Activated naive CD8-positive, alpha-beta T cell treated with anti-CD3 and anti-CD28 coated beads, Interleukin-2, amount 50 U/mL, for 24 hours (primary cell): ENCODE results near the gene APC2.
A peak's percentile ranks its signal among the peaks of the same experiment; 100 is the strongest.

Experiments used
- ATAC-seq: fragments of 150-1000 bp; cut with Tn5 transposase; one replicate; pipeline ENCODE4 v1.10.0; 2021
- DNase-seq: peaks from one replicate; pipeline ENCODE4 v3.0.0; 2021
- H3K27ac Mint-ChIP-seq: one replicate; pipeline ENCODE4 v1.8.0; 2021; ENCODE audit warnings: mild to moderate bottlenecking, mixed read lengths
- H3K27me3 Mint-ChIP-seq: one replicate; pipeline ENCODE4 v1.8.0; 2021; ENCODE audit warnings: mixed read lengths
- H3K36me3 Mint-ChIP-seq: one replicate; pipeline ENCODE4 v1.8.0; 2021; ENCODE audit warnings: low read depth, mixed read lengths
- H3K4me1 Mint-ChIP-seq: one replicate; pipeline ENCODE4 v1.8.0; 2021; ENCODE audit warnings: mixed read lengths
- H3K4me3 Mint-ChIP-seq: one replicate; pipeline ENCODE4 v1.8.0; 2021; ENCODE audit warnings: mild to moderate bottlenecking, moderate library complexity, mixed read lengths
- H3K9me3 Mint-ChIP-seq: one replicate; pipeline ENCODE4 v1.8.0; 2021; ENCODE audit warnings: mixed read lengths

The APC2 gene

DNA sequence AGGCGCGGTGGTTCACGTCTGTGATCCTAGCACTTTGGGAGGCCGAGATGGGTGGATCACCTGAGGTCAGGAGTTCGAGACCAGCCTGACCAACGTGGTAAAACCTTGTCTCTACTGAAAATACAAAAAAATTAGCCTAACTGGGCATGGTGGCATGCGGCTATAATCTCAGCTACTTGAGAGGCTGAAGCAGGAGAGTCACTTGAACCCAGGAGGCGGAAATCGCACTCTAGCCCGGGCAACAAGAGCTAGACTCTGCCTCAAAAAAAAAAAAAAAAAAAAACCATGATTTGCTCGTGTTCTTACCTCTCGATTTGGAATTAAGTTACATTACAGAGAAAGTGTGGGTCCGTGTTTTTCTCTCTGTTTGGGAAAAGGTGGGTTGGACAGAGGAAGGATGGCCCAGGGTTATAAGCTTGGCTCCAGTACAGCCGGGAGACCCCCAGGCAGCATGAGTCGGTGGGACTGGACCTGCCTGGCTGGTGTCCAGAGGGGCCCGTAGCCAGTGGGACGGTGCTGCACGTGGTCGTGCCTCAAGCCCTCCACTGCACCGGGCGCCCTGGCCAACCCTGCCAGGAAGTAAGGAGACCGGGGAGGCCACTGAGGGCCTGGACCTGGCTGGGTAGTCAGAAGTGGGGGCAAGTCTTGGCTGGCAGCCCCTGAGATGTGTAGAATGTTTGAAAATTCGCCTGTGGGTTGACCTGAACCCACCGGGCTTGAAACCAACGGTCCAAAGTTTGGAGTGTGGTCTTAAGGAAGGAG, 8.1 kb upstream of the APC2 start:
- Mint-ChIP-seq H3K36me3 (peaks cover 44% of the 10 kb centered on the region), H3K9me3 (no peaks in the 10 kb centered on the region), H3K27me3 (peaks cover 3% of the 10 kb centered on the region), H3K4me1 (peaks cover 47% of the 10 kb centered on the region), H3K4me3 (peak overlapping the region; percentile 94), H3K27ac (peak overlapping the region; percentile 65)
- ATAC-seq: no peak
- DNase-seq: no peak

DNA sequence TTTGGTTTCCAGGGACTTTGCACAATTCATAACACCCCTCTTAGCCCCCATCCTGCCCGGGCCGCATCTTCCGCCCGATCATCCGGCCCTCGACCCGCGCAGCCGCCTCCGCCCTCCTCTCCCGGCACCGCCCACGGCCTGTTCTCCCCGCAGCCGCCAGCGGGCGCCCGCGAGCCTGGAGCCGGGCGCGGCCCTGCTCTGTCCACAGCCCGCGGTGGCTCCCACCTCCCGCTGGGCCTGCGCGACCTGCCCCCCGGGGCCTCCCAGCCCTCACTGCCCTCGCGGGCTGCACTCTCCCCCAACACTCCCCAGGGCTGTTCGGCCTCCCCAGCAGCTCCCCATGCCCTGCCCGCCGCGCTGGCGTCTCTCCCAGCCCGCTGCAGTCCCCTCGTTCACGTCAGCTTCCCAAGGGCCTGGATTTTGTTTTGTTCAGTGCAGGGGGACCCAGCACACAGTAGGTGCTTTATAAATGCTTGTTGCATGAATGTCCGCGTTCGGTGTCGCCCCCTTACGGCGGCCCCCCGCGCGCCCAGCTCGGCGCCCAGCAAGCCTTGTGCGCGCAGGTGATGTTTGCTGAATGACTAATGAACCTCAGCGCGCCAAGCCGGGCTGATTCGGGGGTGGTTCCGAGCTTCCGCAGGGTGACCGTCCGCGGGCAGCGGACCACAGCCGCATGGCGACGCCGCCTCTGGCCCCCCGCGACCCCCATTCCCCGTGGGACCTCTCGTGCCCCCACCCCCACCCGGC, 4.6 kb upstream of the APC2 start:
- DNase-seq: peak; percentile 87
- H3K4me1 Mint-ChIP-seq: peaks cover 25% of the 10 kb centered on the region
- peak; percentile 75 for ATAC-seq
- H3K27me3 Mint-ChIP-seq: peaks cover 28% of the 10 kb centered on the region
- no peaks in the 10 kb centered on the region for H3K9me3 Mint-ChIP-seq
- no peak overlapping the region for H3K27ac Mint-ChIP-seq
- peaks cover 26% of the 10 kb centered on the region for H3K36me3 Mint-ChIP-seq
- H3K4me3 Mint-ChIP-seq: peak overlapping the region; percentile 58

- ATAC-seq: no peak
- H3K4me3 Mint-ChIP-seq: no peak overlapping the region
Observed at GRCh38 chr19:1445932-1446712, 3.8 kb upstream of the APC2 start.

GRCh38 chr19:1446713-1447481, 3.0 kb upstream of the APC2 start:
- peaks cover 38% of the 10 kb centered on the region for H3K27me3 Mint-ChIP-seq
- H3K27ac Mint-ChIP-seq: no peak overlapping the region
- no peak for ATAC-seq
- peaks cover 10% of the 10 kb centered on the region for H3K36me3 Mint-ChIP-seq
- H3K9me3 Mint-ChIP-seq: no peaks in the 10 kb centered on the region
- peaks cover 13% of the 10 kb centered on the region for H3K4me1 Mint-ChIP-seq
- no peak for DNase-seq
- no peak overlapping the region for H3K4me3 Mint-ChIP-seq

More at GRCh38 chr19:1445932-1446712, 3.8 kb upstream of the APC2 start:
- Mint-ChIP-seq H3K9me3 (no peaks in the 10 kb centered on the region), H3K4me1 (peaks cover 20% of the 10 kb centered on the region), H3K27ac (no peak overlapping the region), H3K27me3 (peaks cover 36% of the 10 kb centered on the region), H3K36me3 (peaks cover 18% of the 10 kb centered on the region)
- no peak for DNase-seq

- H3K4me3 Mint-ChIP-seq: no peak overlapping the region
- peaks cover 10% of the 10 kb centered on the region for H3K4me1 Mint-ChIP-seq
- DNase-seq (no peak), ATAC-seq (no peak)
- H3K27ac Mint-ChIP-seq: no peak overlapping the region
- H3K9me3 Mint-ChIP-seq: no peaks in the 10 kb centered on the region
- peaks cover 4% of the 10 kb centered on the region for H3K36me3 Mint-ChIP-seq
- peaks cover 41% of the 10 kb centered on the region for H3K27me3 Mint-ChIP-seq
Observed at GRCh38 chr19:1447504-1447903, 2.4 kb upstream of the APC2 start.

DNA sequence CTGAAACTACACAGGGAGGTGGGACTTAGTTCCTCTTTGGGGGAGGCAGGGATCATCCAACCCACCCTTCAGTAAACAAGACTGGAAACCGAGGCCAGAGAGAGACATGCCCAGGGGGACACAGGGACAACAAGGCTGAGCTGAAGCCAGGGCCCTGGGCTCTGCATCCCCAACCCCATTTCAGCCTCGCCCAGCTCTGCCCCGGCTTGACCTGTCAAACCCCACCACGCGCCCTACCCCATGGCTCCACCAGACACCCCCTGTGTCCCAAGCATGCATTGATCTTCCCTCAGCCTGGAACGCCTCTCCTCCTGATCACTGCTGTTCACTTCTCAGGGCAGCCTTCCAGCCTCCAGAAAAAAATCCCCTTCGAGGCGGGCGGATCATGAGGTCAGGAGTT, 2.0 kb upstream of the APC2 start:
- H3K4me3 Mint-ChIP-seq: no peak overlapping the region

DNA sequence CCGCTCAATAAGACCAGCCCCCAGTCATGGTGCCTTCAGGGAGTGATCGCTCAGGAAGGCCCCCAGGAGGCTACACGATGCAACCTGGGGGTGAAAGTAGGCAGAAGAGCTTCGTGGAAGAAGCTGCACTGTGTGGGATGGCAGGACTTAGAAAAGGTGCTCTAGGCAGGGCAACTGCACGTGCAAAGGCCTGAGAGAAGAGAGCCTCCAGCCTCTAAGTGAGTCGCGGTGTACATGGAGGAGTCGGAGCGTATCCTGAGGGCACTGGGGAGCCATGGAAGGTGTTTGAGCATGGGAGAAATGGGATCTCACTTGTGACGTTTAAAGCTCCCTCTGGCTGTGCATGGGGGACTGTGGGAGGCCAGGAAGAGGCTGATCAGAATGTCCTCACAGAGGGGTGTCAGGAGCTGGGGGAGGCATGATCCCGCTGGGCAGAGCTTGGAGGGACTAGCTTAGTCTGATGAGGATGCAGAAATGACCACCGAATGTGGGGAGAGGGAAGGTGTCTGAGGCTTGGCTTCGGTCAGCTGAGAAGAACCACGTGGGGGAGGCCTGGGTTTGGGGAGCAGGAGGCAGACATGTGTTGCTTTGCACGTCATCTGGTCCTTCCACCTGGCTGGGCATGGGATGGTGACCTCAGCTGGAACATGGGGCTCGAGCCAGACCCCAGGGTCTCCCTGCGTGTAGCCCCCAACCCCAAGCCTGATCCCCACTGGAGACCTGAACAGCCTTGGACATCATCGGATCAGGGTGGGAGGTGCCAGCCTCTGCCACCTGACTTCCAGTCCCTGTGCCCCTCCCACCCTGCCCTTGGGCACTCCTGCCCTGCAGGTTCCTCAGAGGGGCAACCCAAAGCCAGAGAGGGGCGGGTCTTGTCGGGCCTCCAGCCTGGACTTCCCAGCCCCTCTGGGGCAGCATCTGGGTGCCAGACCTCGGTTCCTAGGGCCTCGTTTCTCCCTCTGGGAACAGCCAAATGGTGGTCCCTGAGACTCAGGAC, 1.1 kb downstream of the APC2 start:
- DNase-seq: no peak
- Mint-ChIP-seq H3K4me3 (no peak overlapping the region), H3K4me1 (peaks cover 13% of the 10 kb centered on the region), H3K9me3 (no peaks in the 10 kb centered on the region), H3K36me3 (no peaks in the 10 kb centered on the region), H3K27me3 (peaks cover 65% of the 10 kb centered on the region), H3K27ac (no peak overlapping the region)
- no peak for ATAC-seq

More for the DNA sequence above, 2.0 kb upstream of the APC2 start:
- no peaks in the 10 kb centered on the region for H3K36me3 Mint-ChIP-seq
- H3K4me1 Mint-ChIP-seq: peaks cover 10% of the 10 kb centered on the region
- no peaks in the 10 kb centered on the region for H3K9me3 Mint-ChIP-seq
- ATAC-seq (no peak), DNase-seq (no peak)
- no peak overlapping the region for H3K27ac Mint-ChIP-seq
- peaks cover 44% of the 10 kb centered on the region for H3K27me3 Mint-ChIP-seq

DNA sequence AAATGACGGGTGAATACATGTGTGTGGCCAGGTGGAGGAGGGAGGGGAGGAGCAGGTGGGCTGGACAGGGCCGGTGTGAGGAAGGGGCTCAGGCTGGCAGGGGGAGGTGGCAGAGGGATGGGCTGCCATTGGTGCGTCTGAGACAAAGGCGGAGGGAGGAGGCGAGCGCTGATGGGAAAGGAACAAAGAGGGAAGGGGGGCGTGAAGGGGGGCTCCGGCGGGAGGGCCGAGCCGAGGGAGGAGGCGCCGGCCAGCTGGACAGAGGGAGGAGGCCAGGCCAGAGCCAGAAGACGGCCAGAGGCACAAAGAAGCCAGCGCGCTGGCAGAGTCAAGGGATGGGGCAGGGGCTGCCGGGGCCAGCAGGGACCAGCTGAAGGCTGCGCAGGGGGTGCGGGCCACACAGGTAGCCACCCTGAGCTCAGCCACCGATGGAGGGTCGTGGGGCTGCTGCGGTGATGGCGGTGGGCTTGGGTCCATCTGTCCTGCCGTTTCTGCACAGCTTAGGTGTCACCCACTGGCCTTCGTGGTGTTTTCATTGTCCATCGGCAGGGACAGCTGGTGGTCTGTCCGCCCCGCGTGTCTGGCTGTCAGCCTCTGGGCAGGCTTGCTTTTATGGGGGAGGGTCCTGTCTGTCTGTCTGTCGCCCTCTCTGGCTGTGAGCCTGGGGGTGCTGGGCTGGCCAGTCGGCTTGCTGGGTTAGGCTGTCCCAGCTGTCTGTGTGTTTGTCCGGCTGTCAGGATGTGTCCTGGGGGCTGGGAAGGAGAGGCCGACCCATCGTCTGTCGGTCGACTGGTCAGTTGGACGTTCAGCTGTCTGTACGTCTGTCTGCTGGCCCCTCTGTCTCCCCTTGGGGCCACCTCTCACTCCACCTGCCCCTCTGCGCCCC, 2.2 kb downstream of the APC2 start:
- DNase-seq (no peak), ATAC-seq (no peak)
- H3K4me3 Mint-ChIP-seq: no peak overlapping the region
- no peaks in the 10 kb centered on the region for H3K9me3 Mint-ChIP-seq
- H3K36me3 Mint-ChIP-seq: no peaks in the 10 kb centered on the region
- no peak overlapping the region for H3K27ac Mint-ChIP-seq
- peaks cover 13% of the 10 kb centered on the region for H3K4me1 Mint-ChIP-seq
- peaks cover 62% of the 10 kb centered on the region for H3K27me3 Mint-ChIP-seq

DNA sequence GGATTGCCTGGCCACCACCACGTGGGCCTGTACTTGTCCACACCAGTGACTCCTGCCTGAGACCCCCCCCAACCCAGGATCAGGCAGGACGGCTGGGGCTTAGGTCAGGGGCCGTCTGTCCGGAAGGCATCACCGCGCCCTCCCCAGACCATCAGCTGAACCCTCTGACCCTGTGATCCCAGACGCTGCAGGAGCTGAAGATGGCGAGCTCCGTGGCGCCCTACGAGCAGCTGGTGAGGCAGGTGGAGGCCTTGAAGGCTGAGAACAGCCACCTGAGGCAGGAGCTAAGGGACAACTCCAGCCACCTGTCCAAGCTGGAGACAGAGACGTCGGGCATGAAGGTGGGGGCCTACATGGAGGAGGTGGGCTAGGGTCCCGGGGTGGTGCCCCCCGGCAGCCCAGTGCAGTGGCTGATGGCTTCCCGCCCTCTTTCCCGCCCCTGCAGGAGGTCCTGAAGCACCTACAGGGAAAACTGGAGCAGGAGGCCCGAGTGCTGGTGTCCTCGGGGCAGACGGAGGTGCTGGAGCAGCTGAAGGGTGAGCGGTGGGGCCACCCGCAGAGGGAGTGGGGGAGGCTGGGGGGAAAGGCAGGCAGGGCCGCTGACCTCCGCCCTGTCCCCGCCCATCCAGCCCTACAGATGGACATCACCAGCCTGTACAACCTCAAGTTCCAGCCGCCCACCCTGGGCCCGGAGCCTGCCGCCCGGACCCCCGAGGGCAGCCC, 3.0 kb downstream of the APC2 start:
- DNase-seq (no peak), ATAC-seq (no peak)
- Mint-ChIP-seq H3K36me3 (no peaks in the 10 kb centered on the region), H3K9me3 (no peaks in the 10 kb centered on the region), H3K27me3 (peaks cover 60% of the 10 kb centered on the region), H3K4me1 (peaks cover 13% of the 10 kb centered on the region), H3K27ac (no peak overlapping the region), H3K4me3 (no peak overlapping the region)

- no peak overlapping the region for H3K4me3 Mint-ChIP-seq
- H3K27me3 Mint-ChIP-seq: peaks cover 59% of the 10 kb centered on the region
- H3K4me1 Mint-ChIP-seq: peaks cover 13% of the 10 kb centered on the region
- H3K27ac Mint-ChIP-seq: no peak overlapping the region
- no peak for ATAC-seq
- no peaks in the 10 kb centered on the region for H3K36me3 Mint-ChIP-seq
- DNase-seq: no peak
- no peaks in the 10 kb centered on the region for H3K9me3 Mint-ChIP-seq
Observed at GRCh38 chr19:1453525-1454364, 3.8 kb downstream of the APC2 start.

GRCh38 chr19:1455002-1455335, 5.0 kb downstream of the APC2 start:
- Mint-ChIP-seq H3K9me3 (no peaks in the 10 kb centered on the region), H3K36me3 (no peaks in the 10 kb centered on the region), H3K27me3 (peaks cover 54% of the 10 kb centered on the region), H3K4me1 (peaks cover 12% of the 10 kb centered on the region), H3K27ac (no peak overlapping the region), H3K4me3 (no peak overlapping the region)
- DNase-seq (no peak), ATAC-seq (no peak)
